A549 (cell line): ENCODE results near the gene ZNF280B.

Experiments
- CTCF ChIP-seq: fragments of >200 bp; sonication (Bioruptor Twin); formaldehyde crosslinking; IDR thresholded peaks from 3 replicates; pipeline ENCODE4 v1.5.1; 2016
- E2F6 ChIP-seq: IDR thresholded peaks from 2 replicates; pipeline ENCODE4 v1.6.1; 2012; ENCODE audit warnings: low read depth, borderline replicate concordance
- EP300 ChIP-seq, 2 experiments: fragments of >200 bp; sonication (Bioruptor Twin); formaldehyde crosslinking; IDR thresholded peaks; 2 replicates in 1 of 2; 3 replicates in 1 of 2; pipeline ENCODE4 v1.6.1; 2016 to 2017
- HDAC2 ChIP-seq: fragments of 200-600 bp; sonication (generic); IDR thresholded peaks from 2 replicates; pipeline ENCODE4 v1.6.1; 2016
- JUN ChIP-seq, 2 experiments: fragments of >200 bp; sonication (Bioruptor Twin); formaldehyde crosslinking; IDR thresholded peaks; 2 replicates in 1 of 2; 3 replicates in 1 of 2; pipeline ENCODE4 v1.6.1; 2016 to 2017
- MAX ChIP-seq: IDR thresholded peaks from 2 replicates; pipeline ENCODE4 v1.6.1; 2012
- MAZ ChIP-seq: fragments of 150-350 bp; IDR thresholded peaks from 2 replicates; pipeline ENCODE4 v1.6.1; 2014; ENCODE audit warnings: antibody characterized with exemption, low read depth, low read length, borderline replicate concordance
- MYC ChIP-seq: IDR thresholded peaks from 2 replicates; pipeline ENCODE4 v1.6.1; 2012; ENCODE audit warnings: mild to moderate bottlenecking, inconsistent platforms, low read length, improper control_type of control experiment, borderline replicate concordance
- POLR2A ChIP-seq: IDR thresholded peaks from 2 replicates; pipeline ENCODE4 v1.6.1; 2012; ENCODE audit warnings: mild to moderate bottlenecking, low read length
- POLR2AphosphoS2 ChIP-seq: conservative IDR thresholded peaks from 2 replicates; pipeline ENCODE4 v1.6.1; 2012; ENCODE audit warnings: low read length, improper control_type of control experiment, inconsistent platforms
- RFX5 ChIP-seq: fragments of 450-650 bp; IDR thresholded peaks from 2 replicates; pipeline ENCODE4 v1.7.1; 2014; ENCODE audit warnings: antibody characterized with exemption, mild to moderate bottlenecking, moderate library complexity
- USF2 ChIP-seq: fragments of 450-650 bp; IDR thresholded peaks from 2 replicates; pipeline ENCODE4 v1.6.1; 2014; ENCODE audit warnings: antibody characterized with exemption
- ZC3H11A ChIP-seq: fragments of 450-650 bp; IDR thresholded peaks from 2 replicates; pipeline ENCODE4 v1.6.1; 2014; ENCODE audit warnings: antibody characterized with exemption, mild to moderate bottlenecking
- ZSCAN20 ChIP-seq: fragments of 250-450 bp; sonication (Bioruptor Pico); IDR thresholded peaks from 2 replicates; pipeline ENCODE4 v1.8.0; 2022; ENCODE audit warnings: mild to moderate bottlenecking, moderate library complexity

- no peak for TF ChIP-seq CTCF
- no peak for TF ChIP-seq POLR2A
- TF ChIP-seq MYC: no peak
- no peak for TF ChIP-seq JUN (IDR thresholded peaks at IDR 0.05)
- TF ChIP-seq MAZ: no peak
- no peak for TF ChIP-seq EP300 (IDR thresholded peaks at IDR 0.05)
- no peak for TF ChIP-seq POLR2AphosphoS2
- no peak for TF ChIP-seq RFX5
- TF ChIP-seq MAX: no peak
- TF ChIP-seq ZC3H11A: no peak
- no peak for TF ChIP-seq USF2
- TF ChIP-seq HDAC2: no peak
- TF ChIP-seq E2F6: no peak
- no peak for TF ChIP-seq ZSCAN20 (CRISPR knock-in tag)
Observed at GRCh38 chr22:22556995-22557925, 48.7 kb upstream of the ZNF280B start.
